ENCODE measurements around the gene BEX1.

DNA sequence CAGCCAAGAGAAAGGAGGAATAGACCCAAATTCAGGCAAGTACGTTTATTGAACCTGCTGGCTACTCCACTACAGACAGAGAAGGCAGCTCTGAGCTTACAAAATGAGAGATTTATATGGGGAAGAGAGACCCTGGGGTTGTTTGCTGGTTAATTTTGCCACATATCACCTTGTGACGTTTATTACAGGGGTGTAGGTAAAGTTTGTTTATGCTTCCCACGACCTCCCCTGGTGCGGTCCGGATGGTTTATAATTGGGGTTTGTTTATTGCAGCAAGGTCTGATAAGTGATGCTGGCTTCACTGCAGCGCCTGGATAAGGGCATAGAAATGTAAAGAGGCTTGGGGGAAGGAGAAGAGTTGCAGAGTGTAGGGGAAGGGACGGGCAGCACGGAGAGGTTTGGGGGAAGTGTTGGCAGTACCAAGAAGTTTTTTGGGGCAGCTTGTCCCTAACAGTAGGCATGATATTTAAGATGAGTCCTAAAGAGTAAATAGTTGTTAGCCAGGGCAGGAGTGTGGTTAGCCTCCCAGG is 12.6 kb downstream of the BEX1 start:
- TF ChIP-seq POLR2AphosphoS5 (IDR thresholded peaks at IDR 0.05; ENCODE audit: low read depth, low read length) (no peak), POLR2A (IDR thresholded peaks at IDR 0.05; ENCODE audit: low read depth, low read length) (no peak), TAF1 (IDR thresholded peaks at IDR 0.05; ENCODE audit: borderline replicate concordance, low read depth, low read length) (no peak)

Measured in GM12892 (cell line).